Endothelial cell of umbilical vein (primary cell): Measurements from ENCODE around the gene NFIL3. TPM values are rescaled to one million over a fixed set of nuclear protein-coding genes. Genes with fewer than 3 reads are reported as not detected.

ENCODE experiments used
- BruUV-seq: library from RNA; stranded (reverse); fragments of 400-500 nt; replicated peaks from 2 replicates; lab custom pipeline; 2021; lab: Mats Ljungman, UMichigan
- CTCF ChIA-PET: fragments of 300-600, 350-600 bp; sonication (Branson Sonifier 250); formaldehyde crosslinking; loops from one replicate; lab custom pipeline; 2021; ENCODE audit warnings: antibody characterized with exemption, inconsistent platforms; lab: Charles Lee
- POLR2A ChIA-PET: fragments of 300-600, 350-600 bp; sonication (Branson Sonifier 250); formaldehyde crosslinking; loops from one replicate; lab custom pipeline; 2021; ENCODE audit warnings: antibody characterized with exemption, inconsistent platforms; lab: Charles Lee
- DNase-seq: peaks from one replicate; pipeline ENCODE4 v3.0.0-alpha.2; 2011; ENCODE audit warnings: low read depth, low spot score
- FAIRE-seq: peaks from 2 replicates; lab custom pipeline; 2011; peaks lifted over from hg19 to GRCh38; lab: Jason Lieb, UNC
- H2AFZ ChIP-seq: 2 replicates; pipeline ENCODE4 v1.6.0; 2012; ENCODE audit warnings: low read depth, low read length, control low read depth, inconsistent platforms
- H3K27ac ChIP-seq: 2 replicates; pipeline ENCODE4 v1.5.1; 2011; ENCODE audit warnings: low read depth, mild to moderate bottlenecking, control low read depth, low read length, moderate library complexity; ENCODE audit not compliant: insufficient read depth
- H3K27me3 ChIP-seq, 2 experiments: 2 replicates each; pipeline versions ENCODE4 v1.6.0 to v1.6.1; 2011; ENCODE audit warnings: low read length in 2 of 2, mixed read lengths in 1 of 2; ENCODE audit not compliant: control insufficient read depth in 2 of 2, insufficient read depth in 2 of 2
- H3K36me3 ChIP-seq, 2 experiments: 2 replicates in 1 of 2; 3 replicates in 1 of 2; pipeline ENCODE4 v1.5.1; 2011; ENCODE audit warnings: low read length in 2 of 2, mild to moderate bottlenecking in 1 of 2, moderate library complexity in 1 of 2; ENCODE audit not compliant: control insufficient read depth in 2 of 2, insufficient read depth in 2 of 2; ENCODE audit errors: extremely low read depth in 1 of 2
- H3K4me1 ChIP-seq: 3 replicates; pipeline ENCODE4 v1.5.1; 2011; ENCODE audit warnings: mild to moderate bottlenecking, low read length; ENCODE audit not compliant: control insufficient read depth, insufficient read depth; ENCODE audit errors: extremely low read depth
- H3K4me2 ChIP-seq: 2 replicates; pipeline ENCODE4 v1.6.1; 2011; ENCODE audit warnings: low read length, control low read depth, mixed read lengths; ENCODE audit not compliant: insufficient read depth
- H3K4me3 ChIP-seq, 3 experiments: fragments of 200-600 bp in 1 of 3; sonication (generic), shearing (Covaris generic) in 1 of 3; replicated peaks in 1 of 3; 2 replicates each; pipeline ENCODE4 v1.5.1; 2011 to 2016; ENCODE audit warnings: control low read depth in 3 of 3, low read length in 3 of 3, mild to moderate bottlenecking in 2 of 3, inconsistent platforms in 1 of 3, low read depth in 1 of 3, moderate library complexity in 1 of 3; ENCODE audit not compliant: insufficient read depth in 1 of 3
- H3K79me2 ChIP-seq: 2 replicates; pipeline ENCODE4 v1.6.0; 2012; ENCODE audit warnings: low read length, inconsistent platforms; ENCODE audit not compliant: control insufficient read depth, insufficient read depth
- H3K9ac ChIP-seq: replicated peaks from 2 replicates; pipeline ENCODE3; 2011; ENCODE audit warnings: low read length, control low read depth; ENCODE audit not compliant: insufficient read depth; ENCODE audit errors: extremely low read depth
- H3K9me1 ChIP-seq: replicated peaks from 3 replicates; pipeline ENCODE4 v1.6.0; 2011; ENCODE audit warnings: mild to moderate bottlenecking, low read length; ENCODE audit not compliant: control insufficient read depth, insufficient read depth; ENCODE audit errors: extremely low read depth
- H3K9me3 ChIP-seq: replicated peaks from 2 replicates; pipeline ENCODE4 v1.5.1; 2012; ENCODE audit warnings: low read length, inconsistent platforms; ENCODE audit not compliant: control insufficient read depth, insufficient read depth
- H4K20me1 ChIP-seq: replicated peaks from 2 replicates; pipeline ENCODE3; 2011; ENCODE audit warnings: mild to moderate bottlenecking, low read length; ENCODE audit not compliant: control insufficient read depth, insufficient read depth; ENCODE audit errors: extremely low read depth
- EZH2 ChIP-seq: IDR thresholded peaks from 2 replicates; pipeline ENCODE4 v1.6.1; 2012; ENCODE audit warnings: borderline replicate concordance, low read depth, mild to moderate bottlenecking, moderate library complexity, low read length, inconsistent platforms; ENCODE audit not compliant: severe bottlenecking
- FOS ChIP-seq: IDR thresholded peaks from 2 replicates; pipeline ENCODE4 v1.6.1; 2011; ENCODE audit warnings: mild to moderate bottlenecking, low read length, moderate library complexity, borderline replicate concordance; ENCODE audit not compliant: insufficient read depth
- GATA2 ChIP-seq: IDR thresholded peaks from 2 replicates; pipeline ENCODE4 v1.7.0; 2011; ENCODE audit warnings: low read depth, mild to moderate bottlenecking, moderate library complexity, mixed read lengths, low read length; ENCODE audit not compliant: insufficient read length, insufficient read depth
- JUN ChIP-seq: IDR thresholded peaks from 2 replicates; pipeline ENCODE4 v1.6.1; 2011; ENCODE audit warnings: borderline replicate concordance, low read depth; ENCODE audit not compliant: insufficient read length, insufficient read depth
- MYC ChIP-seq: IDR thresholded peaks from one replicate; pipeline ENCODE4 v1.6.1; 2011; ENCODE audit warnings: mild to moderate bottlenecking, low read depth, low read length
- POLR2A ChIP-seq: IDR thresholded peaks from 2 replicates; pipeline ENCODE4 v1.6.1; 2012; ENCODE audit warnings: low read depth, mild to moderate bottlenecking, control low read depth, low read length
- POLR2AphosphoS5 ChIP-seq: IDR thresholded peaks from 2 replicates; pipeline ENCODE4 v1.6.1; 2012; ENCODE audit warnings: low read depth, mild to moderate bottlenecking, control low read depth, low read length, moderate library complexity; ENCODE audit not compliant: insufficient read depth
- dilution Hi-C: fragments of 300-500 bp; cut with MboI; formaldehyde crosslinking; loops from one replicate; pipeline ENCODE4 v1.15.0; 2019; ENCODE audit warnings: low sequenced_read_pairs; ENCODE audit not compliant: extremely low pct_ligation_motif_present
- intact Hi-C: fragments of 100-400 bp; cut with micrococcal nuclease; formaldehyde crosslinking; loops from one replicate; pipeline ENCODE4 v1.10.0; 2022
- polyA plus RNA-seq, 4 experiments: library from polyadenylated mRNA; depleted of rRNA in 3 of 4; stranded (reverse) in 3 of 4; unstranded in 1 of 4; fragments of >200 nt; gene quantifications; 2 replicates each; pipeline versions ENCODE4 v1.2.1 to v1.2.3, GENCODE V29; 2011 to 2012; ENCODE audit warnings: missing spikeins in 1 of 4
- total RNA-seq: library from RNA; stranded (reverse); gene quantifications from 2 replicates; pipeline ENCODE4 v1.2.3, GENCODE V29; 2021
- TF ChIP-seq, protein P1 (sequence below), 2 donors: IDR thresholded peaks; 1 replicate in 1 of 2; 2 replicates in 1 of 2; pipeline ENCODE4 v1.5.1; 2011; ENCODE audit warnings: low read length in 2 of 2, mild to moderate bottlenecking in 2 of 2, moderate library complexity in 2 of 2, control low read depth in 1 of 2, inconsistent platforms in 1 of 2, low read depth in 1 of 2; ENCODE audit not compliant: insufficient read depth in 1 of 2; ENCODE audit errors: extremely low read depth in 1 of 2
- TF ChIP-seq, protein P2 (sequence below): IDR thresholded peaks from 2 replicates; pipeline ENCODE4 v1.6.1; 2011; ENCODE audit not compliant: insufficient read depth, insufficient read length

Gene NFIL3
- total and polyA plus RNA-seq, 2 donors (not counting 3 experiments of a cell fraction or from before 2014, with no cell fraction given) = 2.9 to 10.5 TPM

DNA sequence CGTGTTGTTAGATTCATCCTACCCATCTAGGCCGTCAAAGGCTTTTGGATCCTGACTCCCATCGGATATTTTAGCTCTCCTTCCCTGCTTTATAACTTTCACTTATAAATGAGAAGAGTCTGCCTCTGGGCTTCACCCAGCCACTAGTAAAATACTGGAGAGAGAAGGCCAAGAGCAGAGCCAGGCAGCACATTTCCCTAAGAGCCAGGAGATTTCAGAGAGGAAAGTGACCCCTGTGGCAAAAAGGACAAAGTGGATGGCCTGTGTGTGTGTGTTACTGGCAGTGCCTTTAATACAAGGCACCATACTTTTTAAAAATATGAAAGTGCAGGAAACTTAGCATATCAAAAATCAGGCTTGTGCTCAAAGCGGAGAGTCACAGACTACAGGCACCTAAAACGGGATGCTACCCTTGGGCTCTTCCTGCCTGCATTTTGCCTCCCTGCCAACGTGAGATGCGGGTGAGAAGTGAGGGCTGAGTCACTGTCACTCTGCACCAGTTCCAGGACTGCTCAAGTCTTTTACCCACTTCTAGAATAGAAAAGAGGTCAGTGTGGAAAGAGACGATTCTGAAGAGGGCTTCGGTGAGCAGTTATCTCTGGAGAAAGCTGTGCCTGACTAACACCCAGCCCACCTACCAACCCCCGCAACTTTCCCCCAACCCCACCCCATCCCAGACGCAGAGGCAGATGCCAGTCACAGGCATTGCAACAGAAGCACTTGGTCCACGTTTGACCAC lies 15.9 kb downstream of the NFIL3 start:
- intact Hi-C loops = no loop called here
- H3K4me2 ChIP-seq = no peak overlapping the region
- ChIA-PET CTCF (no interaction called here), POLR2A (no interaction called here)
- H3K36me3 ChIP-seq = peaks cover 3 to 5% of the 10 kb centered on the region in 2 experiments
- TF ChIP-seq, protein P1, sequence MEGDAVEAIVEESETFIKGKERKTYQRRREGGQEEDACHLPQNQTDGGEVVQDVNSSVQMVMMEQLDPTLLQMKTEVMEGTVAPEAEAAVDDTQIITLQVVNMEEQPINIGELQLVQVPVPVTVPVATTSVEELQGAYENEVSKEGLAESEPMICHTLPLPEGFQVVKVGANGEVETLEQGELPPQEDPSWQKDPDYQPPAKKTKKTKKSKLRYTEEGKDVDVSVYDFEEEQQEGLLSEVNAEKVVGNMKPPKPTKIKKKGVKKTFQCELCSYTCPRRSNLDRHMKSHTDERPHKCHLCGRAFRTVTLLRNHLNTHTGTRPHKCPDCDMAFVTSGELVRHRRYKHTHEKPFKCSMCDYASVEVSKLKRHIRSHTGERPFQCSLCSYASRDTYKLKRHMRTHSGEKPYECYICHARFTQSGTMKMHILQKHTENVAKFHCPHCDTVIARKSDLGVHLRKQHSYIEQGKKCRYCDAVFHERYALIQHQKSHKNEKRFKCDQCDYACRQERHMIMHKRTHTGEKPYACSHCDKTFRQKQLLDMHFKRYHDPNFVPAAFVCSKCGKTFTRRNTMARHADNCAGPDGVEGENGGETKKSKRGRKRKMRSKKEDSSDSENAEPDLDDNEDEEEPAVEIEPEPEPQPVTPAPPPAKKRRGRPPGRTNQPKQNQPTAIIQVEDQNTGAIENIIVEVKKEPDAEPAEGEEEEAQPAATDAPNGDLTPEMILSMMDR (IDR thresholded peaks at IDR 0.05; ENCODE audit: extremely low read depth in 1 of 2, insufficient read depth in 1 of 2, low read depth in 1 of 2, low read length in 2 of 2) = no peak
- TF ChIP-seq GATA2 (no peak), POLR2AphosphoS5 (no peak), MYC (no peak), EZH2 (no peak), FOS (no peak), JUN (no peak), POLR2A (no peak)
- TF ChIP-seq, protein P2, sequence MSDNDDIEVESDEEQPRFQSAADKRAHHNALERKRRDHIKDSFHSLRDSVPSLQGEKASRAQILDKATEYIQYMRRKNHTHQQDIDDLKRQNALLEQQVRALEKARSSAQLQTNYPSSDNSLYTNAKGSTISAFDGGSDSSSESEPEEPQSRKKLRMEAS = no peak
- H3K27me3 ChIP-seq = no peaks in the 10 kb centered on the region
- peaks cover 11% of the 10 kb centered on the region for H3K79me2 ChIP-seq
- no peaks in the 10 kb centered on the region for H4K20me1 ChIP-seq
- DNase-seq (no peak), FAIRE-seq (no peak)
- H2AFZ ChIP-seq = no peak overlapping the region
- H3K4me1 ChIP-seq = peaks cover 11% of the 10 kb centered on the region
- no peak overlapping the region for H3K9ac ChIP-seq
- no peak overlapping the region for H3K4me3 ChIP-seq
- no TSS peak for BruUV-seq
- dilution Hi-C loops = no loop called here
- no peaks in the 10 kb centered on the region for H3K9me1 ChIP-seq
- no peaks in the 10 kb centered on the region for H3K9me3 ChIP-seq
- H3K27ac ChIP-seq = no peak overlapping the region
